Activated CD8-positive, alpha-beta T cell treated with anti-CD3 and anti-CD28 coated beads for 36 hours (primary cell): ENCODE results near the gene BCL11B. TPM values are rescaled to one million over a fixed set of nuclear protein-coding genes. Genes with fewer than 3 reads are reported as not detected.

Experiments used
- ATAC-seq: fragments of 200-7000 bp; cut with Tn5 transposase; one replicate; pipeline ENCODE4 v1.10.0; 2021; ENCODE audit warnings: mild to moderate bottlenecking, moderate library complexity
- CTCF ChIA-PET: fragments of 350-600 bp; sonication (Branson Sonifier 250); formaldehyde crosslinking; loops from one replicate; lab custom pipeline; 2021; ENCODE audit warnings: antibody characterized with exemption; lab: Charles Lee
- POLR2A ChIA-PET: fragments of 350-600 bp; sonication (Branson Sonifier 250); formaldehyde crosslinking; loops from one replicate; lab custom pipeline; 2021; ENCODE audit warnings: antibody characterized with exemption; lab: Charles Lee
- DNase-seq: peaks from one replicate; pipeline ENCODE4 v3.0.0-alpha.2; 2020
- H3K27ac Mint-ChIP-seq: one replicate; pipeline ENCODE4 v1.8.0; 2021; ENCODE audit warnings: mild to moderate bottlenecking, mixed read lengths
- H3K27me3 Mint-ChIP-seq: one replicate; pipeline ENCODE4 v1.8.0; 2021; ENCODE audit warnings: mixed read lengths
- H3K36me3 Mint-ChIP-seq: one replicate; pipeline ENCODE4 v1.8.0; 2021; ENCODE audit warnings: low read depth, mixed read lengths
- H3K4me1 Mint-ChIP-seq: one replicate; pipeline ENCODE4 v1.8.0; 2021; ENCODE audit warnings: low read depth, mixed read lengths
- H3K4me3 Mint-ChIP-seq: one replicate; pipeline ENCODE4 v1.8.0; 2021; ENCODE audit warnings: mild to moderate bottlenecking, moderate library complexity, mixed read lengths
- H3K9me3 Mint-ChIP-seq: one replicate; pipeline ENCODE4 v1.8.0; 2021; ENCODE audit warnings: mixed read lengths
- CTCF ChIP-seq: fragments of 200-600 bp; IDR thresholded peaks from one replicate; pipeline ENCODE4 v1.8.0; 2022; ENCODE audit warnings: antibody characterized with exemption, mild to moderate bottlenecking
- intact Hi-C: fragments of 100-400 bp; cut with micrococcal nuclease; formaldehyde crosslinking; loops from one replicate; pipeline ENCODE4 v1.10.0; 2022
- total RNA-seq, 2 experiments: library from RNA; stranded (reverse); gene quantifications; one replicate each; pipeline ENCODE4 v1.2.3, GENCODE V29; 2021

The BCL11B gene
- total RNA-seq, 2 experiments from 2014 or later: 48.5 to 53.0 TPM

DNA sequence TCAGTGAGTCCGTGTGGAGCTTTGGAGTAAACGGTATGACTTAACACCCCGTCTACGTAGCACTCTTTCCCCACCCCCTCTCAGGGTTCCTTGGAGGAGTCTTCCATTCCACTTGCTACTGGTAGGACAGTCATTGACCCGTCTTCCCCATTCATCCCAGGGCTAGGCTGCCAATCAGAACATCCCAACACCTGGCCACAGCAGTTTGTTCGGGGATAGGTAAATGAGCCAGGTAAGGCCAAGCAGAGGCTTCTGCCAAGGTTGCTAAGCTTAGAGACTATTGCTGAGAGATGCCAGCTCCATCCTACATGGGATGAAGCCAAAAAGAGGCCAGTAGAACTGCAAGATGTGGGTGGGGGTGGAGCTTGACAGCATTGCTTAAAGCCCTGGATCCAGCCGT, 130.8 kb downstream of the BCL11B start:
- ChIA-PET POLR2A (interaction anchor here (1.9 kb wide), 1 partner anchor 36 kb away, joined by 5 read pairs; no protein-coding TSS in a partner anchor), CTCF (no interaction called here)
- Mint-ChIP-seq H3K27ac (no peak overlapping the region), H3K4me3 (no peak overlapping the region), H3K27me3 (no peaks in the 10 kb centered on the region), H3K4me1 (peaks cover 16% of the 10 kb centered on the region), H3K36me3 (no peaks in the 10 kb centered on the region), H3K9me3 (no peaks in the 10 kb centered on the region)
- intact Hi-C loops: no loop called here
- ATAC-seq (no peak), DNase-seq (no peak)
- no peak for TF ChIP-seq CTCF

- Mint-ChIP-seq H3K4me1 (peaks cover 16% of the 10 kb centered on the region), H3K27ac (no peak overlapping the region), H3K27me3 (no peaks in the 10 kb centered on the region), H3K4me3 (no peak overlapping the region), H3K36me3 (no peaks in the 10 kb centered on the region), H3K9me3 (no peaks in the 10 kb centered on the region)
- POLR2A ChIA-PET: no interaction called here
- no peak for ATAC-seq
- TF ChIP-seq CTCF: no peak
- no peak for DNase-seq
- intact Hi-C loops: no loop called here
- CTCF ChIA-PET: interaction anchor here (1.2 kb wide), 1 partner anchor 85 kb away, joined by 3 read pairs; no protein-coding TSS in a partner anchor
Observed at GRCh38 chr14:99138999-99139865, 132.8 kb downstream of the BCL11B start.

DNA sequence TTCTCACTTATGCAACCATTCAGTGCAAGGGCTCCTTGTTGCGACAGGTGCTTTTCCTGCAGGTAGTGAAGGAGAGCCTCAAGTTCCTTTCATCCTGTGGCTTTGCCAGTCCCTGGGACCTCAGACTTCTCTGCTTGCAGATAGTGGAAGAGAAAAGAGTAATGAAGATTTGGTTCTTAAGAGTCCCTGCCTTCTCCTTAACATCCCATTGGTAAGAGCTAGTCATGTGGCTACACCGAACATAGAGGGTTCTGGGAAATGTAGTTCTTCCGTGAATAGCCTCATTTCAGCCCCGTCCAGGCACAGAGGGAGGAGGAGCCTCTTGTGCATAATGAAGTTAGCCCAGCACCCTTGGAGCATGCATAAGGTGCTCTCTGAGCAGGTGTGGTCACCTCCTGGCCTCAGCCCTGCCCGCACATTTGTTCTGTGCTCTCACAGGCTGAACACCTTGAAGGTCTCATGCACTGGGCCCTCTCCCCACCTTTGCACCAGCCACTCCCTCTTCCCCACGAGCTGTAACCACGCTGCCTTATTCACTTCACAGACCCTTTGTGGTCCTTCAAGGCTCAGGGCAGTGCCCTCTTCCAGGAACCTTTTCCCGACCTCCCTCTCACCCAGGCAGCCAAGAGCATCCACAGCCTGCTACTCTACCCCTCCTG, 134.0 kb downstream of the BCL11B start:
- peaks cover 19% of the 10 kb centered on the region for H3K4me1 Mint-ChIP-seq
- H3K27me3 Mint-ChIP-seq: no peaks in the 10 kb centered on the region
- H3K9me3 Mint-ChIP-seq: no peaks in the 10 kb centered on the region
- peak overlapping the region; percentile 52 for H3K4me3 Mint-ChIP-seq
- intact Hi-C loops: no loop called here
- TF ChIP-seq CTCF: no peak
- ChIA-PET CTCF (interaction anchor here (1.2 kb wide), 1 partner anchor 86 kb away, joined by 3 read pairs; no protein-coding TSS in a partner anchor), POLR2A (interaction anchor here (0.9 kb wide), 1 partner anchor 41 kb away, joined by 3 read pairs; no protein-coding TSS in a partner anchor)
- no peak overlapping the region for H3K27ac Mint-ChIP-seq
- no peaks in the 10 kb centered on the region for H3K36me3 Mint-ChIP-seq
- ATAC-seq (peak; percentile 93), DNase-seq (peak; percentile 12)

- TF ChIP-seq CTCF: no peak
- peak overlapping the region; percentile 21 for H3K27ac Mint-ChIP-seq
- intact Hi-C loops: no loop called here
- no peak for DNase-seq
- H3K4me1 Mint-ChIP-seq: peaks cover 19% of the 10 kb centered on the region
- H3K9me3 Mint-ChIP-seq: no peaks in the 10 kb centered on the region
- peak; percentile 22 for ATAC-seq
- H3K27me3 Mint-ChIP-seq: no peaks in the 10 kb centered on the region
- peak overlapping the region; percentile 52 for H3K4me3 Mint-ChIP-seq
- no peaks in the 10 kb centered on the region for H3K36me3 Mint-ChIP-seq
- ChIA-PET POLR2A (interaction anchor here (0.7 to 0.9 kb wide), 2 partner anchors 7 to 42 kb away, joined by 3 read pairs; no protein-coding TSS in a partner anchor), CTCF (no interaction called here)
Observed at GRCh38 chr14:99137001-99137700, 134.8 kb downstream of the BCL11B start.
